SK-N-SH treated with all-trans-retinoic acid at 6 μM for 48 hours (cell line): ENCODE results near the gene SPATA25.

ENCODE experiments used
- ATAC-seq: fragments of 200-7000 bp; cut with Tn5 transposase; 3 replicates; pipeline ENCODE4 v1.9.1; 2020; ENCODE audit warnings: mild to moderate bottlenecking, moderate library complexity
- ARNTL ChIP-seq: fragments of 450-650 bp; formaldehyde crosslinking; IDR thresholded peaks from 2 replicates; pipeline ENCODE4 v1.5.0; 2020; ENCODE audit warnings: low read depth, mild to moderate bottlenecking, moderate library complexity, borderline replicate concordance
- BACH2 ChIP-seq: fragments of 250-450 bp; sonication (Bioruptor Pico); IDR thresholded peaks from 2 replicates; pipeline ENCODE4 v1.9.0; 2021; ENCODE audit warnings: mild to moderate bottlenecking, borderline replicate concordance
- ESRRG ChIP-seq: fragments of 250-450 bp; sonication (Bioruptor Pico); IDR thresholded peaks from 2 replicates; pipeline ENCODE4 v1.6.1; 2021; ENCODE audit warnings: mild to moderate bottlenecking
- ISL1 ChIP-seq: fragments of 250-450 bp; sonication (Bioruptor Pico); IDR thresholded peaks from 2 replicates; pipeline ENCODE4 v2.1.2; 2022; ENCODE audit warnings: mild to moderate bottlenecking, moderate library complexity
- OSR1 ChIP-seq: fragments of 250-450 bp; sonication (Bioruptor Pico); IDR thresholded peaks from 2 replicates; pipeline ENCODE4 v1.8.0; 2022; ENCODE audit warnings: moderate library complexity, mild to moderate bottlenecking, inconsistent platforms
- RARB ChIP-seq: fragments of 250-450 bp; sonication (Bioruptor Pico); IDR thresholded peaks from 2 replicates; pipeline ENCODE4 v1.8.0; 2021; ENCODE audit warnings: mild to moderate bottlenecking, moderate library complexity
- TCF4 ChIP-seq: fragments of 250-450 bp; sonication (Bioruptor Pico); IDR thresholded peaks from 2 replicates; pipeline ENCODE4 v1.8.0; 2021; ENCODE audit warnings: mild to moderate bottlenecking, moderate library complexity, borderline replicate concordance
- TOX ChIP-seq: fragments of 250-450 bp; sonication (Bioruptor Pico); IDR thresholded peaks from 2 replicates; pipeline ENCODE4 v1.8.0; 2021; ENCODE audit warnings: mild to moderate bottlenecking, moderate library complexity, borderline replicate concordance
- ZC3H10 ChIP-seq: fragments of 250-450 bp; sonication (Bioruptor Pico); IDR thresholded peaks from 2 replicates; pipeline ENCODE4 v1.5.1; 2021; ENCODE audit warnings: mild to moderate bottlenecking, moderate library complexity
- ZFP3 ChIP-seq: fragments of 250-450 bp; sonication (Bioruptor Pico); IDR thresholded peaks from 2 replicates; pipeline ENCODE4 v1.5.0; 2020; ENCODE audit warnings: mild to moderate bottlenecking, moderate library complexity
- ZFP30 ChIP-seq: fragments of 450-650 bp; formaldehyde crosslinking; IDR thresholded peaks from 2 replicates; pipeline ENCODE4 v1.5.0; 2022; ENCODE audit warnings: mild to moderate bottlenecking, moderate library complexity
- ZNF565 ChIP-seq: fragments of 450-650 bp; formaldehyde crosslinking; conservative IDR thresholded peaks from 2 replicates; pipeline ENCODE4 v1.5.0; 2020; ENCODE audit warnings: low read depth, mild to moderate bottlenecking, moderate library complexity
- ZNF8 ChIP-seq: fragments of 450-650 bp; formaldehyde crosslinking; IDR thresholded peaks from 2 replicates; pipeline ENCODE4 v1.5.0; 2020; ENCODE audit warnings: mild to moderate bottlenecking, moderate library complexity
- TF ChIP-seq, protein P1 (sequence below): fragments of 250-450 bp; sonication (Bioruptor Pico); IDR thresholded peaks from 2 replicates; pipeline ENCODE4 v1.8.0; 2021; ENCODE audit warnings: low read depth, mild to moderate bottlenecking, moderate library complexity, borderline replicate concordance
- TF ChIP-seq, protein P2 (sequence below): fragments of 250-450 bp; sonication (Bioruptor Pico); IDR thresholded peaks from 2 replicates; pipeline ENCODE4 v1.8.0; 2020; ENCODE audit warnings: mild to moderate bottlenecking, moderate library complexity, borderline replicate concordance
- TF ChIP-seq, protein P3 (sequence below): fragments of 250-450 bp; sonication (Bioruptor Pico); IDR thresholded peaks from 2 replicates; pipeline ENCODE4 v1.5.1; 2020; ENCODE audit warnings: low read depth, mild to moderate bottlenecking, moderate library complexity

Gene SPATA25

DNA sequence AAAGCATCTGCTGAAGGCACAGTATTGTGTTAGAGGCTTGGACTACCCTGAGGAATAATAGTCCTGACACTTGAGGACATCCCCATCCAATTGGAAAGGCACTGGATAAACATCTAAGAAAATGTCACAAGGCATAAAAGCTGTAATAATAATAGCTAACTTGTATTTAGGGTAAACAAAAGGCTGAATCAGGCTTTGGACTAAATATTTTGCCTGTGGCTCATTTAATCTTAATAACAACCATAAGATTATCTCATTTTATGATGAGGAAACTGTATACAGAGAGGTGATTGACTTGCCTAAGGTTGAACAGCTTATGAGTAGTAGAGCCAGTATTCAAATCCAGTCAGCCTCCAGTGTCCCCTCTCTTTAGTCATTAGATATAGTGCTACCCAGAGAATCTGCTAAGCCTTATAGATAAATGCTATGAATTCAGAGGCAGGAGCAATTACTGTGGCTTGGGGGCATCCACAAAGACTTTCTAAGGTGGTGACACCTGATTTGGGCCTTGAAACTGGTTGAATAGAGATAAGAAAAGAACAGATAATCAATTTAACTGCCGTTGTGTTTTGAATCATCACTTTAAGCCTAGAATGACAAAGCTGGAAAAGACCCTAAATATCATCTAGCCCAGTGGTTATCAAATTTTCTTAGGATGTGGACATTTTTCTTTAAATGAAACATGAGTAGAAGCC is 13.9 kb downstream of the SPATA25 start (continued):
- TF ChIP-seq, protein P1, sequence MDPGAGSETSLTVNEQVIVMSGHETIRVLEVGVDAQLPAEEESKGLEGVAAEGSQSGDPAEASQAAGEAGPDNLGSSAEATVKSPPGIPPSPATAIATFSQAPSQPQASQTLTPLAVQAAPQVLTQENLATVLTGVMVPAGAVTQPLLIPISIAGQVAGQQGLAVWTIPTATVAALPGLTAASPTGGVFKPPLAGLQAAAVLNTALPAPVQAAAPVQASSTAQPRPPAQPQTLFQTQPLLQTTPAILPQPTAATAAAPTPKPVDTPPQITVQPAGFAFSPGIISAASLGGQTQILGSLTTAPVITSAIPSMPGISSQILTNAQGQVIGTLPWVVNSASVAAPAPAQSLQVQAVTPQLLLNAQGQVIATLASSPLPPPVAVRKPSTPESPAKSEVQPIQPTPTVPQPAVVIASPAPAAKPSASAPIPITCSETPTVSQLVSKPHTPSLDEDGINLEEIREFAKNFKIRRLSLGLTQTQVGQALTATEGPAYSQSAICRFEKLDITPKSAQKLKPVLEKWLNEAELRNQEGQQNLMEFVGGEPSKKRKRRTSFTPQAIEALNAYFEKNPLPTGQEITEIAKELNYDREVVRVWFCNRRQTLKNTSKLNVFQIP (CRISPR knock-in tag) = no peak
- no peak for TF ChIP-seq RARB
- TF ChIP-seq ZNF8 = no peak
- no peak for TF ChIP-seq ARNTL (CRISPR knock-in tag)
- TF ChIP-seq BACH2 = no peak
- no peak for TF ChIP-seq ZFP30 (CRISPR knock-in tag)
- no peak for TF ChIP-seq ZC3H10 (CRISPR knock-in tag)
- TF ChIP-seq ZNF565 (CRISPR knock-in tag) = no peak
- no peak for TF ChIP-seq ESRRG (CRISPR knock-in tag)
- TF ChIP-seq, protein P2, sequence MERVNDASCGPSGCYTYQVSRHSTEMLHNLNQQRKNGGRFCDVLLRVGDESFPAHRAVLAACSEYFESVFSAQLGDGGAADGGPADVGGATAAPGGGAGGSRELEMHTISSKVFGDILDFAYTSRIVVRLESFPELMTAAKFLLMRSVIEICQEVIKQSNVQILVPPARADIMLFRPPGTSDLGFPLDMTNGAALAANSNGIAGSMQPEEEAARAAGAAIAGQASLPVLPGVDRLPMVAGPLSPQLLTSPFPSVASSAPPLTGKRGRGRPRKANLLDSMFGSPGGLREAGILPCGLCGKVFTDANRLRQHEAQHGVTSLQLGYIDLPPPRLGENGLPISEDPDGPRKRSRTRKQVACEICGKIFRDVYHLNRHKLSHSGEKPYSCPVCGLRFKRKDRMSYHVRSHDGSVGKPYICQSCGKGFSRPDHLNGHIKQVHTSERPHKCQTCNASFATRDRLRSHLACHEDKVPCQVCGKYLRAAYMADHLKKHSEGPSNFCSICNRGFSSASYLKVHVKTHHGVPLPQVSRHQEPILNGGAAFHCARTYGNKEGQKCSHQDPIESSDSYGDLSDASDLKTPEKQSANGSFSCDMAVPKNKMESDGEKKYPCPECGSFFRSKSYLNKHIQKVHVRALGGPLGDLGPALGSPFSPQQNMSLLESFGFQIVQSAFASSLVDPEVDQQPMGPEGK (CRISPR knock-in tag) = no peak

DNA sequence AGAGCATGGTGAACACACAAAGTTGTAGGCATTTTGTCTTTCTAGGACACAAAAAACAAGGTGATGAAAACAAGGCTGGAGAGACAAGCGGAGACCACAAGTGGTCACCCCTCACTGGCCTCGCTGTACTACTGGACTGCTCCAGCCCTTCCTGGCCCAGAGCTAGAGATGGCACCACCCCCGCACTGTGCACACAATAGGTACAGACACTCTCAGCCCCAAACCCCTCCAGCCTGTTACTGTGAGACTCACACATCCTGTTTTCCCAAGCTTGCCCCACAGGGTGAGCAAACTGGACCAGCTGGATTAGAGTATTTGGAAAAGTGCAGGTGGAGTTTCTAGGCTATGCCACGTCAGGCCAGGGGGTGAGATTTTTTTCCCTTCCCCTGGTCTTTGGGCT is 14.8 kb downstream of the SPATA25 start:
- no peak for TF ChIP-seq ESRRG (CRISPR knock-in tag)
- TF ChIP-seq TCF4 (CRISPR knock-in tag) = no peak
- TF ChIP-seq ZC3H10 (CRISPR knock-in tag) = no peak
- TF ChIP-seq BACH2 = no peak
- ATAC-seq = no peak

DNA sequence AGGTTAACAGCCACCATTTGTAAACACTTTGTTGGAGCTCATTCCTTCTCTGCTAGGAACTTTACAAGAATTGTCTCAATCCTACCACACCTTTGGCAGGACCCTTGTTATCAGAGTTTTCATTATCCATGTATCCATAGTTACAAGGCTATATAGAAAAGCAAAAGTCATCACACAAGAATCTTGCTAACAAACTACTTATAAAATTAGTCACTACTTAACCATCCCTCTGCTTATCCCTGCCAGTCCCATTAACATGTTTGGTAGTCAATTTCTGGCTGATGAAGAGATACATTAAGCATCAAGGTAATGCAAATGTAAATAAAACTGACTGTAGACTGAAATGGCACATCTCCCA is 19.6 kb downstream of the SPATA25 start:
- TF ChIP-seq ZNF8 = no peak
- no peak for TF ChIP-seq ZC3H10 (CRISPR knock-in tag)
- peak; percentile 80 for TF ChIP-seq ISL1 (CRISPR knock-in tag)
- no peak for TF ChIP-seq OSR1
- no peak for TF ChIP-seq BACH2
- ATAC-seq = peak; percentile 84

DNA sequence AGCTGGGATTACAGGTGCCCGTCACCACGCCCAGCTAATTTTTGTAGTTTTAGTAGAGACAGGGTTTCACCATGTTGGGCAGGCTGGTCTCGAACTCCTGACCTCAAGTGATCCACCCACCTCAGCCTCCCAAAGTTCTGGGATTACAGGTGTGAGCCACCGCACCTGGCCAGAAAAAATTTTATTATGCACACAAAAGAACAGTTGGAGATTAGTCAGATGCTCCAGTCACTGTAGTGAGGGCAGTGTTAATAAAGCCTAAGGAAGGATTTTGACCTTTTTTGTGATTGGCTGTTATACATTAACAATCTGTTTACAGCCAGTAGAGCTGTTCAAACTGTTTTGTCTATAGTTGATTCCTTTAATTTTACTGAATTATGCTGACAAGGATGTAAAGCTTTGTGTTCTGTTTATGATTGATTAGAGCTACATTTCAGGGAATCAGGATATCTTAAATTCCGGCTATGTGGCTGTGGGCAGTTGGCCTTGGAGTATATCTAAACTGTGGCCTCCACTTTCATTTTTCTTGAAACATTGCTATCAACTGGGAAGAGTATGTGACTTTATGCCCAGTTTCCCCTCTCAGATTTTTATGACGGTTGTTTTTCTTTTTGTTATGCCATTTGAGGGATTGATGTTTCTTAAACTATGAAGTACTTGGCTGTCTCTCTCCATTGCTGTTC is 20.1 kb downstream of the SPATA25 start:
- peak; percentile 37 for ATAC-seq
- TF ChIP-seq TOX (CRISPR knock-in tag) = no peak
- TF ChIP-seq ZFP3 (CRISPR knock-in tag) = no peak
- TF ChIP-seq ZNF8 = no peak
- no peak for TF ChIP-seq ESRRG (CRISPR knock-in tag)
- no peak for TF ChIP-seq ZC3H10 (CRISPR knock-in tag)

DNA sequence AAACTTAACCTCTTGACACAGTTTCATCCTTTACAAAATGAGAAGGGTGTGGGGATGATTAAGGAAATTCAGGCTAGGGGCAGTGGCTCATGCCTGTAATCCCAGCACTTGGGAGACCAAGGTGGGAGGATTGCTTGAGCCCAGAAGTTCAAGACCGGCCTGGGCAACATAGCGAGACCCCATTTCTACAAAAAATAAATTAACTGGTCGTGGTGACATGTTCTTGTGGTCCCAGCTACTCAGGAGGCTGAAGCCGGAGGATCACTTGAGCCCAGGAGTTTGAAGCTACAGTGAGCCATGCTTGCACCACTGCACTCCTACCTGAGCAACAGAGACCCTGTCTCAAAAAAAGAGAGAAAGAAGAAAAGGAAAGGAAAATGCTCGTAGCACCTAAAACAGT is 21.0 kb downstream of the SPATA25 start:
- no peak for ATAC-seq
- TF ChIP-seq ESRRG (CRISPR knock-in tag) = no peak
- TF ChIP-seq BACH2 = no peak
- TF ChIP-seq ARNTL (CRISPR knock-in tag) = no peak
- TF ChIP-seq, protein P1 (CRISPR knock-in tag) = no peak
- TF ChIP-seq, protein P3, sequence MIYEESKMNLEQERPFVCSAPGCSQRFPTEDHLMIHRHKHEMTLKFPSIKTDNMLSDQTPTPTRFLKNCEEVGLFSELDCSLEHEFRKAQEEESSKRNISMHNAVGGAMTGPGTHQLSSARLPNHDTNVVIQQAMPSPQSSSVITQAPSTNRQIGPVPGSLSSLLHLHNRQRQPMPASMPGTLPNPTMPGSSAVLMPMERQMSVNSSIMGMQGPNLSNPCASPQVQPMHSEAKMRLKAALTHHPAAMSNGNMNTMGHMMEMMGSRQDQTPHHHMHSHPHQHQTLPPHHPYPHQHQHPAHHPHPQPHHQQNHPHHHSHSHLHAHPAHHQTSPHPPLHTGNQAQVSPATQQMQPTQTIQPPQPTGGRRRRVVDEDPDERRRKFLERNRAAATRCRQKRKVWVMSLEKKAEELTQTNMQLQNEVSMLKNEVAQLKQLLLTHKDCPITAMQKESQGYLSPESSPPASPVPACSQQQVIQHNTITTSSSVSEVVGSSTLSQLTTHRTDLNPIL (CRISPR knock-in tag) = no peak
- TF ChIP-seq, protein P2 (CRISPR knock-in tag) = no peak
- TF ChIP-seq TCF4 (CRISPR knock-in tag) = no peak
